Measurements from ENCODE around the gene CAPN8. TPM values are rescaled to one million over a fixed set of nuclear protein-coding genes. Genes with fewer than 3 reads are reported as not detected.
"Not testable (repeated sequence)": the region's sequence is repeated elsewhere in the genome, so short reads cannot be mapped to it uniquely, and the experiment has no call there.

The CAPN8 gene
- total and polyA plus RNA-seq, 4 donors: 30.5 to 123 (median 81.2) TPM

GRCh38 chr1:223519116-223519515 is 146.4 kb downstream of the CAPN8 start:
- DNase-seq: no peak
- no peak overlapping the region for H3K4me3 ChIP-seq
- 93 to 97% methylated on average over 2 of the region's 2 CpGs for WGBS, 2 donors

DNA sequence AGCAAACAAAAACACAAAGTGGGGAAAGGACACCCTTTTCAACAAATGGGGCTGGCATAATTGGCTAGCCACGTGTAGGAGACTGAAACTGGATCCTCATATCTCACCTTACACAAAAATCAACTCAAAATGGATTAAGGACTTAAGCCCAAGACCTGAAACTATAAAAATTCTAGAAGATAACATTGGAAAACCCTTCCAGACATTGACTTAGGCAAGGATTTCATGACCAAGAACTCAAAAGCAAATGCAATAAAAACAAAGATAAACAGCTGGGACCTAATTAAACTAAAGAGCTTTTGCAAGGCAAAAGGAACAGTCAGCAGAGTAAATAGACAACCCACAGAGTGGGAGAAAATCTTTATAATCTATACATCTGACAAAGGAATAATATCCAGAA is 146.9 kb downstream of the CAPN8 start:
- not testable (repeated sequence) for H3K27ac ChIP-seq (ENCODE audit: low read depth in 1 of 2, low read length in 1 of 2)

More at GRCh38 chr1:223519116-223519515, 146.4 kb downstream of the CAPN8 start:
- H3K27ac ChIP-seq (ENCODE audit: low read depth in 1 of 2, low read length in 1 of 2): no peak overlapping the region
- H3K36me3 ChIP-seq (ENCODE audit: control insufficient read depth in 4 of 4, insufficient read depth in 4 of 4, low read length in 4 of 4): no peaks in the 10 kb centered on the region
- no peak overlapping the region for H3K9ac ChIP-seq (ENCODE audit: insufficient read depth in 1 of 2, low read length in 2 of 2)
- no peaks in the 10 kb centered on the region for H3K9me3 ChIP-seq (ENCODE audit: control insufficient read depth in 4 of 4, insufficient read depth in 3 of 4, low read length in 3 of 4)
- H3K4me1 ChIP-seq (ENCODE audit: control insufficient read depth in 5 of 5, insufficient read depth in 5 of 5, low read length in 5 of 5): peaks cover 0 to 2% (median 0%) of the 10 kb centered on the region in 5 donors
- no peak for ATAC-seq (ENCODE audit: insufficient read depth, low FRiP score)
- H3K27me3 ChIP-seq (ENCODE audit: control insufficient read depth in 3 of 3, insufficient read depth in 3 of 3, low read length in 2 of 3): no peaks in the 10 kb centered on the region
- no peak for TF ChIP-seq CTCF (IDR thresholded peaks at IDR 0.05; ENCODE audit: control extremely low read depth, extremely low read depth)

GRCh38 chr1:223515926-223516325 is 149.6 kb downstream of the CAPN8 start:
- ATAC-seq (ENCODE audit: insufficient read depth, low FRiP score) (no peak), DNase-seq (no peak)
- H3K36me3 ChIP-seq (ENCODE audit: control insufficient read depth in 4 of 4, insufficient read depth in 4 of 4, low read length in 4 of 4): no peaks in the 10 kb centered on the region
- no peak overlapping the region for H3K27ac ChIP-seq (ENCODE audit: low read depth in 1 of 2, low read length in 1 of 2)
- no peak for TF ChIP-seq CTCF (IDR thresholded peaks at IDR 0.05; ENCODE audit: control extremely low read depth, extremely low read depth)
- H3K9me3 ChIP-seq (ENCODE audit: control insufficient read depth in 4 of 4, insufficient read depth in 3 of 4, low read length in 3 of 4): no peaks in the 10 kb centered on the region
- no peaks in the 10 kb centered on the region for H3K27me3 ChIP-seq (ENCODE audit: control insufficient read depth in 3 of 3, insufficient read depth in 3 of 3, low read length in 2 of 3)
- no peak overlapping the region for H3K9ac ChIP-seq (ENCODE audit: insufficient read depth in 1 of 2, low read length in 2 of 2)
- 71 to 80% methylated on average over 7 of the region's 7 CpGs for WGBS, 2 donors
- H3K4me1 ChIP-seq (ENCODE audit: control insufficient read depth in 5 of 5, insufficient read depth in 5 of 5, low read length in 5 of 5): peaks cover 0 to 2% (median 0%) of the 10 kb centered on the region in 5 donors
- H3K4me3 ChIP-seq: no peak overlapping the region

More for the DNA sequence above, 146.9 kb downstream of the CAPN8 start:
- not testable (repeated sequence) for H3K4me1 ChIP-seq (ENCODE audit: control insufficient read depth in 5 of 5, insufficient read depth in 5 of 5, low read length in 5 of 5); H3K9me3 ChIP-seq (ENCODE audit: control insufficient read depth in 4 of 4, insufficient read depth in 3 of 4, low read length in 3 of 4); H3K36me3 ChIP-seq (ENCODE audit: control insufficient read depth in 4 of 4, insufficient read depth in 4 of 4, low read length in 4 of 4); H3K4me3 ChIP-seq; ATAC-seq (ENCODE audit: insufficient read depth, low FRiP score); H3K9ac ChIP-seq (ENCODE audit: insufficient read depth in 1 of 2, low read length in 2 of 2); H3K27me3 ChIP-seq (ENCODE audit: control insufficient read depth in 3 of 3, insufficient read depth in 3 of 3, low read length in 2 of 3); DNase-seq
- WGBS, 2 donors: 70 to 72% methylated on average over 1 of the region's 1 CpG

DNA sequence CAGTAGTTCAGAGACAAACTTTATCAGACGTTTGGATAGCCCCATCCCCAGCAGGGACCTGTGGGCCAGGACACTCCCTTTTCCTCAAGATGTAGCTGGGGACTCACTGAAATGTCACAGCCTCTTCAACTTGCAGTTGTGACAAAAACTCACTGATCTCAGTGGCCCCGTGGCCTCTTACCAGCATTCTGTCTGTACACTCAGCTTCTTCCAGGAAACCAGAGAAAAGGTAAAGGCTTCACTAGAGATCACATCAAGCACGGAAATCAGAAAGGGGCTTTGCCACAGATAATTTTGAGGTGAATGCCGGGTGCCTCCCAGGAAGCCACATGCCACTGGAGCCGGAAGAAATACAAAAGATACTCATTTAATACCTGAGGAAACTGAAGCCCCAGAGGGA is 150.1 kb downstream of the CAPN8 start:
- Histone ChIP-seq H3K27me3 (ENCODE audit: control insufficient read depth in 3 of 3, insufficient read depth in 3 of 3, low read length in 2 of 3) (no peaks in the 10 kb centered on the region), H3K4me3 (no peak overlapping the region), H3K9me3 (ENCODE audit: control insufficient read depth in 4 of 4, insufficient read depth in 3 of 4, low read length in 3 of 4) (no peaks in the 10 kb centered on the region), H3K4me1 (ENCODE audit: control insufficient read depth in 5 of 5, insufficient read depth in 5 of 5, low read length in 5 of 5) (peaks cover 0 to 2% (median 0%) of the 10 kb centered on the region in 5 donors), H3K27ac (ENCODE audit: low read depth in 1 of 2, low read length in 1 of 2) (no peak overlapping the region), H3K9ac (ENCODE audit: insufficient read depth in 1 of 2, low read length in 2 of 2) (no peak overlapping the region), H3K36me3 (ENCODE audit: control insufficient read depth in 4 of 4, insufficient read depth in 4 of 4, low read length in 4 of 4) (no peaks in the 10 kb centered on the region)
- DNase-seq (no peak), ATAC-seq (ENCODE audit: insufficient read depth, low FRiP score) (no peak)
- no peak for TF ChIP-seq CTCF (IDR thresholded peaks at IDR 0.05; ENCODE audit: control extremely low read depth, extremely low read depth)
- 73 to 75% methylated on average over 5 of the region's 5 CpGs for WGBS, 2 donors
